ENCODE data around the gene INPPL1. TPM values are rescaled to one million over a fixed set of nuclear protein-coding genes. Genes with fewer than 3 reads are reported as not detected.
A peak's percentile ranks its signal among the peaks of the same experiment; 100 is the strongest.

INPPL1 gene
- total RNA-seq, 1 donor from 2014 or later, result 69.2 TPM

DNA sequence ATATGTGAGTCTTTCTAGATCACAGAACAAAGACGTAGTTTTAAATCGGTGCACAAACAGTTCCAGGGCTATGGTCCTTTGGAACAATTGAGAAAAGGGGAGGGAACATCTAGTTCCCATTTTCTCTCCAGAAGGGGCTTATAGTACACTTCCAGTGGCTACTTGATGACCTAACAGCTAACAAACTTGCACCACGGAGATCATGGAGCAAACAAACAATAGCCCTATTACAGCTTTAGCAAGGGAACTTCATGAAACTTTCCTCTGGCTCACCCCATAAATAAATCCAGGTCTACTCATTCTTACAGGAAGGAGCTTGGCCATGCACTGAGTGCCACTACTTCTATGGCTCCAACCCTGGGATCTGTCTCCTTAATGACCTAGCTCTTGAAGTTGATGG lies 16.3 kb upstream of the INPPL1 start:
- H3K4me1 ChIP-seq, result no peaks in the 10 kb centered on the region
- DNase-seq (ENCODE audit: extremely low spot score in 2 of 2), result peak in 1 of 2 donors; percentile 52

DNA sequence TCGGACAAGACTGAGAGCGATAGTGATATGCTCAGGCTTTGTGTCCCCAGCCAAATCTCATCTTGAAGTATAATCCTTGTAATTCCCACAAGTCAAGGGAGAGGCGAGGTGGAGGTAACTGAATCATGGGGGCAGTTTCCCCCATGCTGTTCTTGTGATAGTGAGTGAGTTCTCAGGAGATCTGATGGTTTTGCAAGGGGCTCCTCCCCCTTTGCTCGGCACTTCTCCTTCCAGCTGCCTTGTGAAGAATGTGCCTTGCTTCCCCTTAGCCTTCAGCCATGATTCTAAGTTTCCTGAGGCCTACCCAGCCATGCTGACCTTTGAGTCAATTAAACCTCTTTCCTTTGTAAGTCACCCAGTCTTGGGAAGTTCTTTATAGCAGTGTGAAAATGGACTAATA lies 15.5 kb upstream of the INPPL1 start:
- peak in 1 of 2 donors; percentile 7 for DNase-seq (ENCODE audit: extremely low spot score in 2 of 2)
- TF ChIP-seq POLR2A (IDR thresholded peaks at IDR 0.05) (no peak), POLR2AphosphoS5 (IDR thresholded peaks at IDR 0.05; ENCODE audit: insufficient read depth in 1 of 2, low read depth in 1 of 2) (no peak)
- TF ChIP-seq, protein P1, sequence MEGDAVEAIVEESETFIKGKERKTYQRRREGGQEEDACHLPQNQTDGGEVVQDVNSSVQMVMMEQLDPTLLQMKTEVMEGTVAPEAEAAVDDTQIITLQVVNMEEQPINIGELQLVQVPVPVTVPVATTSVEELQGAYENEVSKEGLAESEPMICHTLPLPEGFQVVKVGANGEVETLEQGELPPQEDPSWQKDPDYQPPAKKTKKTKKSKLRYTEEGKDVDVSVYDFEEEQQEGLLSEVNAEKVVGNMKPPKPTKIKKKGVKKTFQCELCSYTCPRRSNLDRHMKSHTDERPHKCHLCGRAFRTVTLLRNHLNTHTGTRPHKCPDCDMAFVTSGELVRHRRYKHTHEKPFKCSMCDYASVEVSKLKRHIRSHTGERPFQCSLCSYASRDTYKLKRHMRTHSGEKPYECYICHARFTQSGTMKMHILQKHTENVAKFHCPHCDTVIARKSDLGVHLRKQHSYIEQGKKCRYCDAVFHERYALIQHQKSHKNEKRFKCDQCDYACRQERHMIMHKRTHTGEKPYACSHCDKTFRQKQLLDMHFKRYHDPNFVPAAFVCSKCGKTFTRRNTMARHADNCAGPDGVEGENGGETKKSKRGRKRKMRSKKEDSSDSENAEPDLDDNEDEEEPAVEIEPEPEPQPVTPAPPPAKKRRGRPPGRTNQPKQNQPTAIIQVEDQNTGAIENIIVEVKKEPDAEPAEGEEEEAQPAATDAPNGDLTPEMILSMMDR (IDR thresholded peaks at IDR 0.05), result no peak
- intact Hi-C loops (cut with DNase I), result no loop called here
- Histone ChIP-seq H3K4me3 (no peak overlapping the region), H3K27me3 (no peaks in the 10 kb centered on the region), H3K27ac (no peak overlapping the region), H3K4me1 (no peaks in the 10 kb centered on the region), H3K9me3 (no peaks in the 10 kb centered on the region), H3K36me3 (no peaks in the 10 kb centered on the region)

More for the DNA sequence above, 16.3 kb upstream of the INPPL1 start:
- no peak overlapping the region for H3K27ac ChIP-seq
- H3K4me3 ChIP-seq, result no peak overlapping the region
- H3K36me3 ChIP-seq, result no peaks in the 10 kb centered on the region
- intact Hi-C loops (cut with DNase I), result no loop called here
- H3K27me3 ChIP-seq, result no peaks in the 10 kb centered on the region
- H3K9me3 ChIP-seq, result no peaks in the 10 kb centered on the region
- TF ChIP-seq POLR2AphosphoS5 (IDR thresholded peaks at IDR 0.05; ENCODE audit: insufficient read depth in 1 of 2, low read depth in 1 of 2) (no peak), POLR2A (IDR thresholded peaks at IDR 0.05) (no peak)
- TF ChIP-seq, protein P1 (IDR thresholded peaks at IDR 0.05), result no peak

- TF ChIP-seq POLR2A (IDR thresholded peaks at IDR 0.05), result no peak
- TF ChIP-seq, protein P1 (IDR thresholded peaks at IDR 0.05), result no peak
- no peak for TF ChIP-seq POLR2AphosphoS5 (IDR thresholded peaks at IDR 0.05; ENCODE audit: insufficient read depth in 1 of 2, low read depth in 1 of 2)
- no peaks in the 10 kb centered on the region for H3K9me3 ChIP-seq
- intact Hi-C loops (cut with DNase I), result no loop called here
- H3K27ac ChIP-seq, result no peak within 1 kb of the TSS
- H3K36me3 ChIP-seq, result no peaks in the 10 kb centered on the region
- H3K27me3 ChIP-seq, result no peaks in the 10 kb centered on the region
- H3K4me3 ChIP-seq, result no peak within 1 kb of the TSS
- DNase-seq (ENCODE audit: extremely low spot score in 2 of 2), result peak; percentile 55 to 69
- H3K4me1 ChIP-seq, result no peaks in the 10 kb centered on the region
These were observed 7.9 kb upstream of the INPPL1 start, which contains the start of gene FOLR2 for GRCh38 chr11:72216638-72217037. Gene FOLR2, plus strand, starts transcription at chr11:72216794. Its CDS starts 1,791 bp downstream, at chr11:72218585.

DNA sequence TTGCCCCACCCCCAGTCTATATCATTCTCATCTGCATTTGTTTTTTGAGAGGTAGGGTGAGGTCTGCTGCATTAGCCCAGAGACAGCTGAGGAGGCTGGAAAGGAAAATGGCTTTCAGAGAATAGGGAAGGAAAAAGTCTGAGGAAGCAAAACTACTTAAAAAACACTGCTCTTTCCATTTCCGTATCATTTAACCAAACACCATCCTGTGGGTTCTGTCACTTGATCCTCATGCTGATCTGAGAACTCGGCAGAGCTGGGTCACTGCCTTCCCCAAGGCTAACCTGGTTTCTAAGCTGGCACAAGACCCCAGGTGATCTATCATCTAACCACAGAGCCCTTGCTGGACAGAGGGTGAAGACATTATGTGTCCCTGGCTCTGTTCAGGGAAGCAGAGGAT lies 6.7 kb upstream of the INPPL1 start:
- peak in 1 of 2 donors; percentile 40 for DNase-seq (ENCODE audit: extremely low spot score in 2 of 2)
- no peaks in the 10 kb centered on the region for H3K36me3 ChIP-seq
- no peak overlapping the region for H3K4me3 ChIP-seq
- intact Hi-C loops (cut with DNase I), result no loop called here
- H3K4me1 ChIP-seq, result peaks cover 9% of the 10 kb centered on the region
- no peak for TF ChIP-seq POLR2AphosphoS5 (IDR thresholded peaks at IDR 0.05; ENCODE audit: insufficient read depth in 1 of 2, low read depth in 1 of 2)
- no peaks in the 10 kb centered on the region for H3K9me3 ChIP-seq
- no peak overlapping the region for H3K27ac ChIP-seq
- no peaks in the 10 kb centered on the region for H3K27me3 ChIP-seq

GRCh38 chr11:72218251-72218745 lies 6.3 kb upstream of the INPPL1 start:
- intact Hi-C loops (cut with DNase I), result no loop called here
- Histone ChIP-seq H3K9me3 (no peaks in the 10 kb centered on the region), H3K4me3 (no peak overlapping the region), H3K27me3 (no peaks in the 10 kb centered on the region), H3K4me1 (peaks cover 9% of the 10 kb centered on the region), H3K36me3 (no peaks in the 10 kb centered on the region), H3K27ac (no peak overlapping the region)
- DNase-seq (ENCODE audit: extremely low spot score in 2 of 2), result peak; percentile 56 to 77
- TF ChIP-seq, protein P1 (IDR thresholded peaks at IDR 0.05), result no peak
- TF ChIP-seq POLR2A (IDR thresholded peaks at IDR 0.05) (no peak), POLR2AphosphoS5 (IDR thresholded peaks at IDR 0.05; ENCODE audit: insufficient read depth in 1 of 2, low read depth in 1 of 2) (no peak)

All from vagina (tissue), 2 donors.